NCI-H510A (cell line): ENCODE data around the gene SF3A2.

Experiments used
- DNase-seq: peaks from one replicate; lab custom pipeline; 2025; lab: John Stamatoyannopoulos, UW

SF3A2 gene

GRCh38 chr19:2291185-2291751, 54.6 kb downstream of the SF3A2 start:
- DNase-seq: no peak

GRCh38 chr19:2294687-2295335, 58.2 kb downstream of the SF3A2 start:
- DNase-seq: no peak

GRCh38 chr19:2296141-2296540, 59.5 kb downstream of the SF3A2 start:
- DNase-seq: no peak
